Esophagus squamous epithelium (tissue), 5 donors: ENCODE data around the gene ASCL5. TPM values are rescaled to one million over a fixed set of nuclear protein-coding genes. Genes with fewer than 3 reads are reported as not detected.

Experiments used
- DNase-seq: peaks from one replicate; lab custom pipeline; 2025; lab: John Stamatoyannopoulos, UW
- H3K27ac ChIP-seq, 4 donors: fragments of 200-600 bp; sonication (generic); one replicate each; pipeline ENCODE4 v1.5.1; 2016 to 2019; ENCODE audit warnings: mild to moderate bottlenecking in 1 of 4
- H3K27me3 ChIP-seq, 4 donors: fragments of 200-600 bp; sonication (generic); 1 replicate in 3 of 4; 2 replicates in 1 of 4; pipeline versions ENCODE4 v1.5.1 to v1.6.0; 2017 to 2021; ENCODE audit warnings: antibody characterized with exemption in 1 of 4
- H3K36me3 ChIP-seq, 3 donors: fragments of 200-600 bp; sonication (generic); one replicate each; pipeline ENCODE4 v1.5.1; 2016 to 2019
- H3K4me1 ChIP-seq, 3 donors: fragments of 200-600 bp; sonication (generic); one replicate each; pipeline ENCODE4 v1.5.1; 2017 to 2019
- H3K4me3 ChIP-seq, 4 donors: fragments of 200-600 bp; sonication (generic); 1 replicate in 3 of 4; 2 replicates in 1 of 4; pipeline ENCODE4 v1.5.1; 2016 to 2019; ENCODE audit warnings: mild to moderate bottlenecking in 2 of 4, moderate library complexity in 1 of 4
- H3K9me3 ChIP-seq, 3 donors: fragments of 200-600 bp; sonication (generic); one replicate each; pipeline ENCODE4 v1.5.1; 2016 to 2019
- POLR2A ChIP-seq, 4 donors: fragments of 450-650 bp; IDR thresholded peaks; one replicate each; pipeline ENCODE4 v1.6.1; 2017; ENCODE audit warnings: antibody characterized with exemption in 4 of 4, mild to moderate bottlenecking in 4 of 4, moderate library complexity in 3 of 4
- WGBS, 2 donors: methylation state at CpG; one replicate each; pipeline ENCODE4 v1.1.5; 2018; 5-methylcytosine and 5-hydroxymethylcytosine counted together
- intact Hi-C: fragments of 100-400 bp; cut with DNase I; formaldehyde crosslinking; loops from one replicate; pipeline ENCODE4 v1.15.0; 2022
- total RNA-seq, 4 donors: library from RNA; depleted of rRNA; stranded (reverse); fragments of >200 nt; gene quantifications; one replicate each; pipeline ENCODE4 v1.1.0, GENCODE V29; 2016
- TF ChIP-seq, protein P1 (sequence below), 6 experiments: fragments of 450-650 bp in 4 of 6; fragments of 200-600 bp in 2 of 6; sonication (generic) in 2 of 6; IDR thresholded peaks; one replicate each; pipeline ENCODE4 v1.5.1; 2016 to 2019; ENCODE audit warnings: antibody characterized with exemption in 6 of 6, mild to moderate bottlenecking in 4 of 6, moderate library complexity in 4 of 6
- donor health status: DM: yes; HTN: yes; CAD: no.

The ASCL5 gene
- total RNA-seq, 4 donors from 2014 or later = not detected

DNA sequence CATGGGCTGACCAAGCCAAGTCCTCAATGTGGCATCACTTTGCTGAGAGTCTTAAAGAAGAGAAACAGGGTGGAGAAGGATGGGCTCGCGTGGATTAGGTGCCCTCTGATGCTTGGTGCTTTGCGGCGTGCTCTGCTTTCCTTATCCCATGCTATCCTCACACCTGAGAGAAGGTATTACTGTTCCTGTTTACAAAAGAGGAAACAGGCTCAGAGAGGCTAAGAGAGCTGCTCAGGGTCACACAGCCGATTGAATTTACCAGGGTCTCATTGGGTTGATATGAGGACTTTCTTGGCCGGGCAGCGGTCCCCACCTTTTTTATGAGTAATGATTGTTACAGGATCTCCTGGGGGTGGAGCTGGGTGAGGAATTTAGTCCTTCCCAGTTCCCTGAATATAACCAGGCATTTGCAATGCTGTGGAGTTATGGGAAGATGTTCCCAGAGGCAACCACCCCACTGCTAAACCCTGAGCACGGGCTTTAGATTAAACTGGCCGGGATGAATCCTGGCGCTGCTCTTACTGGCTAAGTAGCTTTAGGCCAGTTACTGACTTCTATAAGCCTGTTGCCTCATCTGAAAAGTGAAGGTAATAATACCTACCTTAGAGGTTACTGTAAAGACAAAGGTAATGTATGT lies 4.5 kb downstream of the ASCL5 start:
- no peak for TF ChIP-seq POLR2A (IDR thresholded peaks at IDR 0.05)
- no peak overlapping the region for H3K27ac ChIP-seq
- H3K27me3 ChIP-seq = peaks cover 0 to 88% (median 2%) of the 10 kb centered on the region in 4 donors
- intact Hi-C loops = loop anchor here (5.0 kb wide), 1 partner anchor 145 kb away; no protein-coding TSS in a partner anchor
- 70 to 93% methylated on average over 8 to 10 of the region's 10 CpGs for WGBS, 2 donors
- H3K4me1 ChIP-seq = peaks cover 0 to 23% (median 12%) of the 10 kb centered on the region in 3 donors
- H3K4me3 ChIP-seq = no peak overlapping the region
- no peak for DNase-seq
- H3K9me3 ChIP-seq = no peaks in the 10 kb centered on the region
- no peaks in the 10 kb centered on the region for H3K36me3 ChIP-seq

DNA sequence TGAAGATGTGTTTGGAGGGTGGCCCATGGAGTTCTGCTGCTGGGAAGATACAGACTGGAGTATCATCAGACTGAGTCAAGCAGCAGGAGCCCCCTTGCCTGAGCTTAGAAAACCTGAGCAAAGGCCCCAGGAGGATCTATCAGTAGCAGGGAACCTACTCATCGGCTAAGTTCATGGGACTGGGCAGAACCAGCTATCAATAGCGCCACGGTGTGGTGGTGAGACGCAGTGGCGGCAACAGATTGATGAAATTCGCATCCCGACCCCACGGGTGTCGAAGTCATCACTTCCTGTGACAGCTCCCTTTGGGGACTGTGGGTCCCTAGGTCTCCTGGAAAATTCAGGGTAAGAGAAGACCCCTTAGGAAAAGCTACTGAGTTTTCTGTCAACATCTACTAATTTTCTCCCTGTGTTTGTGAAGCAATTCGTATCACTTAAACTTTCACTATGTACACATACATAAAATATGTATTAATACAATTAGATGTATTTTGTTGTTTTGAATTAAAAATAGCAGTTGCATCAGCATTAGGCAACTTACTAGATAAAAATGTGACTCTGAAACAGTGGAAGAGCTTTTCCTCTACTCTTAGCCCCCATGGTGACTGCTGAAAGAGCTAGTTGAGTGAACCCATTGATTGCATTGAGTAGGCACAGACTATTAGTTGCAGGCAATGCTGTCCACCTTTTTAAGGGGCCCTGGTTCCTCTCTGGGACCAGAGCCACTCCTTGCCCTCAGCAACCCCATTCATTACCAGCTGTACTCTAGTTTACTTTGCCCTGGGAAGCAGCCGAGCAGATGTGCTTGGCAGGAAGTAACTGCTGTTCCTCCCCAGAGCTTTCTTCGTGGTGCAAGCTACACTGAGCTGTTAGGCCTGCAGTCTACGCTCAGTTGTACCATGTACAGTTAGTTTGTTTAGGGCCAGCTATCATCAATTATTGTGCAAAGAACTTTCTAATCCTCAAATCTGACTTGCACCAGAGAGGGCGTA lies 7.5 kb downstream of the ASCL5 start:
- TF ChIP-seq, protein P1, sequence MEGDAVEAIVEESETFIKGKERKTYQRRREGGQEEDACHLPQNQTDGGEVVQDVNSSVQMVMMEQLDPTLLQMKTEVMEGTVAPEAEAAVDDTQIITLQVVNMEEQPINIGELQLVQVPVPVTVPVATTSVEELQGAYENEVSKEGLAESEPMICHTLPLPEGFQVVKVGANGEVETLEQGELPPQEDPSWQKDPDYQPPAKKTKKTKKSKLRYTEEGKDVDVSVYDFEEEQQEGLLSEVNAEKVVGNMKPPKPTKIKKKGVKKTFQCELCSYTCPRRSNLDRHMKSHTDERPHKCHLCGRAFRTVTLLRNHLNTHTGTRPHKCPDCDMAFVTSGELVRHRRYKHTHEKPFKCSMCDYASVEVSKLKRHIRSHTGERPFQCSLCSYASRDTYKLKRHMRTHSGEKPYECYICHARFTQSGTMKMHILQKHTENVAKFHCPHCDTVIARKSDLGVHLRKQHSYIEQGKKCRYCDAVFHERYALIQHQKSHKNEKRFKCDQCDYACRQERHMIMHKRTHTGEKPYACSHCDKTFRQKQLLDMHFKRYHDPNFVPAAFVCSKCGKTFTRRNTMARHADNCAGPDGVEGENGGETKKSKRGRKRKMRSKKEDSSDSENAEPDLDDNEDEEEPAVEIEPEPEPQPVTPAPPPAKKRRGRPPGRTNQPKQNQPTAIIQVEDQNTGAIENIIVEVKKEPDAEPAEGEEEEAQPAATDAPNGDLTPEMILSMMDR (IDR thresholded peaks at IDR 0.05) = peak in 4 of 6 experiments; percentile 31 to 58 (median 38)
- no peak for TF ChIP-seq POLR2A (IDR thresholded peaks at IDR 0.05)
- no peak overlapping the region for H3K4me3 ChIP-seq
- 38 to 39% methylated on average over 12 to 14 of the region's 14 CpGs for WGBS, 2 donors
- H3K9me3 ChIP-seq = no peaks in the 10 kb centered on the region
- H3K27ac ChIP-seq = no peak overlapping the region
- no peaks in the 10 kb centered on the region for H3K36me3 ChIP-seq
- H3K4me1 ChIP-seq = peaks cover 1 to 13% (median 7%) of the 10 kb centered on the region in 3 donors
- peaks cover 0 to 79% (median 4%) of the 10 kb centered on the region in 4 donors for H3K27me3 ChIP-seq
- intact Hi-C loops = loop anchor here (5.0 kb wide), 1 partner anchor 142 kb away; no protein-coding TSS in a partner anchor
- no peak for DNase-seq

DNA sequence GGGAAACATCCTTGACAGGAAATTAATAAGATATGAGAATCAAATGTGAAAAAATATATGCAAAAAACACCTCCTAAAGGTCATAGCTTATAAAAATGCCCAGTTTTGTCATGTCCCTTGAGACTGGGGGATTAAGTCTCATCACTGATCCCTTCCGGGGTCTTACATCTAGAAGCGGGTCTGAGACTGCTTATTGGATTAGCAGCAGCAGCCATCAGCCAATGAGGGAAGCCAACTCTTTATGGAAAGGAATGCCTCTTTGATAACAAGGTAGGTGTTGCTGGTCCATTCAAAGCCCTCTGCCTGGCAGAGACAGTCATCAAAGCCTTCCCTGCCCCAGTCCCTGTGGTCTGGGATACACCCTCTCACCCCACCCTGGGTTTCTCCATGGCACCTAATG lies 10.9 kb downstream of the ASCL5 start:
- H3K27ac ChIP-seq = no peak overlapping the region
- intact Hi-C loops = no loop called here
- no peak overlapping the region for H3K4me3 ChIP-seq
- H3K27me3 ChIP-seq = peaks cover 0 to 68% (median 2%) of the 10 kb centered on the region in 4 donors
- H3K9me3 ChIP-seq = no peaks in the 10 kb centered on the region
- no peaks in the 10 kb centered on the region for H3K36me3 ChIP-seq
- peaks cover 6 to 17% (median 10%) of the 10 kb centered on the region in 3 donors for H3K4me1 ChIP-seq
- no peak for TF ChIP-seq POLR2A (IDR thresholded peaks at IDR 0.05)
- TF ChIP-seq, protein P1 (IDR thresholded peaks at IDR 0.05) = no peak
- WGBS, 2 donors = 73 to 96% methylated on average over 2 of the region's 2 CpGs
- no peak for DNase-seq

DNA sequence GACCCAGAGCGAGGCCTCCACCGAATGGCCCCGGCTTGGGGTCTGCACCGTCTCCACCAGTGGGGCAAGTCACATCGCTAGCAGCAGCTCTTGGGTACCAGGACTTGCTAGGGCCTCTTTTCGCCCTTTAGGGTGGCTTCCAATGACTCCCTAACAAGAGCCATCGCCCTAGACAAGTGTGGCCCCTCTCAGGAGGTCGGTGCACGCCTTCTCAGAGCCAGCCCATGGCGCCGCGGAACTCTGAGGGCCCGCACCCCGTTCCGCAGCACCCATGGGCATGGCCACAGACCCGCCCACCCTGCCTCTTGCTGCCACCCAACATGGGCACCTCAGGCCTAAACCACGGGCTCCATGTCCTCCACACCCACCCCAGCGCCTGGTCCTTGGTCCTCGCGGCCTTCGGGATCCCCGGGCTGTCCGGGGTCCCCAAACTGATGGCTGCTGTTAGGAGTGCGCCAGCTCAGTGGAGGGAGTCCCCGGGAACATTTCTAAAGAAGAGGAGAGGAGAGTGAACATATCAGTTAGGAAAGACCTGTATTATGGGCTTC lies 11.5 kb downstream of the ASCL5 start:
- WGBS, 2 donors = 94 to 96% methylated on average over 6 to 16 of the region's 25 CpGs
- Histone ChIP-seq H3K4me1 (peaks cover 6 to 17% (median 10%) of the 10 kb centered on the region in 3 donors), H3K9me3 (no peaks in the 10 kb centered on the region), H3K4me3 (peak overlapping the region in 1 of 4 donors; percentile 60), H3K27ac (no peak overlapping the region), H3K36me3 (no peaks in the 10 kb centered on the region), H3K27me3 (peaks cover 0 to 65% (median 2%) of the 10 kb centered on the region in 4 donors)
- intact Hi-C loops = no loop called here
- no peak for TF ChIP-seq POLR2A (IDR thresholded peaks at IDR 0.05)
- TF ChIP-seq, protein P1 (IDR thresholded peaks at IDR 0.05) = no peak
- DNase-seq = no peak
